Heart right ventricle (tissue), 16 donors: ENCODE measurements around the gene GJC1. TPM values are rescaled to one million over a fixed set of nuclear protein-coding genes. Genes with fewer than 3 reads are reported as not detected.

ENCODE experiments used
- ATAC-seq, 8 donors: fragments of 200-7000 bp; cut with Tn5 transposase; one replicate each; pipeline ENCODE4 v1.9.1; 2020; ENCODE audit warnings: mild to moderate bottlenecking in 8 of 8, moderate library complexity in 8 of 8, moderate number of reproducible peaks in 1 of 8
- DNase-seq, 2 donors: peaks; one replicate each; pipeline ENCODE4 v3.0.0-alpha.2; 2020
- H3K27ac ChIP-seq, 10 donors: fragments of 200-600 bp; sonication (generic) in 2 of 10; one replicate each; pipeline versions ENCODE4 v1.5.0 to v1.8.0; 2020 to 2022; ENCODE audit warnings: mild to moderate bottlenecking in 3 of 10
- H3K27me3 ChIP-seq, 7 donors: fragments of 200-600 bp; one replicate each; pipeline ENCODE4 v1.8.0; 2021 to 2022; ENCODE audit warnings: mild to moderate bottlenecking in 2 of 7
- H3K36me3 ChIP-seq, 9 donors: fragments of 200-600 bp; sonication (generic) in 1 of 9; one replicate each; pipeline versions ENCODE4 v1.5.0 to v1.8.0; 2020 to 2022; ENCODE audit warnings: mild to moderate bottlenecking in 2 of 9
- H3K4me1 ChIP-seq, 9 donors: fragments of 200-600 bp; sonication (generic) in 1 of 9; one replicate each; pipeline versions ENCODE4 v1.5.0 to v1.8.0; 2020 to 2022; ENCODE audit warnings: mild to moderate bottlenecking in 4 of 9
- H3K4me3 ChIP-seq, 10 donors: fragments of 200-600 bp; sonication (generic) in 2 of 10; one replicate each; pipeline versions ENCODE4 v1.5.0 to v1.8.0; 2020 to 2022; ENCODE audit warnings: mild to moderate bottlenecking in 7 of 10, moderate library complexity in 2 of 10
- H3K9me3 ChIP-seq, 11 donors: fragments of 200-600 bp in 10 of 11; sonication (generic) in 2 of 11; one replicate each; pipeline versions ENCODE4 v1.5.0 to v1.8.0; 2013 to 2022; ENCODE audit warnings: mild to moderate bottlenecking in 2 of 11, control low read depth in 1 of 11, moderate library complexity in 1 of 11
- WGBS, 2 donors: extraction: QIAGEN DNeasy Blood & Tissue Kit; methylation state at CpG; one replicate each; pipeline ENCODE4 v1.1.7; 2013; ENCODE audit warnings: inconsistent platforms in 1 of 2; 5-methylcytosine and 5-hydroxymethylcytosine counted together
- intact Hi-C, 10 donors: fragments of 100-400 bp; cut with DNase I; formaldehyde crosslinking; loops; one replicate each; pipeline versions ENCODE4 v1.11.1 to v1.14.2; 2022
- polyA plus RNA-seq, 2 donors: library from polyadenylated mRNA; stranded (reverse); fragments of 200-250 nt; gene quantifications; one replicate each; pipeline ENCODE4 v1.2.3, GENCODE V29; 2013
- total RNA-seq, 10 donors: library from RNA; stranded (reverse); fragmentation: NEBNext Ultra II Directional in 3 of 10; extraction: Animal tissue kit (Norgen Biotek cat#: 25700) in 3 of 10; gene quantifications; one replicate each; pipeline versions ENCODE4 v1.2.1 to v1.2.4, GENCODE V29; 2021 to 2023
- TF ChIP-seq, protein P1 (sequence below), 9 donors: fragments of 200-600 bp; sonication (generic) in 2 of 9; IDR thresholded peaks; one replicate each; pipeline versions ENCODE4 v1.5.0 to v1.8.0; 2021 to 2022; ENCODE audit warnings: antibody characterized with exemption in 9 of 9, mild to moderate bottlenecking in 5 of 9, moderate library complexity in 1 of 9
- donor health status: Arrhythmogenic right ventricular cardiomyopathy.
- donor health status: ischemic (EF 13 %, LVEDD 7.1; RV severe dilation, severe dysfunction).
- donor health status: healthy with polysubstance abuse.
- donor health status: DM: no; HTN: yes; CAD: no.
- donor health status: DM: no; HTN: no; CAD: no.
- donor health status: ischemic (EF 25% LVEDD 6.9; RV normal size, moderate dysfunction).
- donor health status: ischemic (EF 25% LVEDD 5.7; RV mildly dilated, moderate dysfunction).
- donor health status: healthy.
- donor health status: DM: yes; HTN: yes; CAD: no.
- donor health status: Ischemic cardiomyopathy.
- donor health status: ischemic (EF 35%, LVEDD 5.7; RV mildly dilated, moderate dysfunction).
- donor health status: nonischemic (EF 11% LVEDD 7.7; RV severe dilation, severe dysfunction).
- donor health status: DM: yes; HTN: yes; CAD: no.
- donor health status: PGD.
- donor health status: ischemic (EF 29% LVEDD 5.4; RV normal size, mild dysfunction).
- donor health status: nonischemic (EF 23%, LVEDD 6.1; RV moderate dilation, normal function).

The GJC1 gene
- total and polyA plus RNA-seq, 12 donors, result 10.9 to 41.5 (median 20.1) TPM

DNA sequence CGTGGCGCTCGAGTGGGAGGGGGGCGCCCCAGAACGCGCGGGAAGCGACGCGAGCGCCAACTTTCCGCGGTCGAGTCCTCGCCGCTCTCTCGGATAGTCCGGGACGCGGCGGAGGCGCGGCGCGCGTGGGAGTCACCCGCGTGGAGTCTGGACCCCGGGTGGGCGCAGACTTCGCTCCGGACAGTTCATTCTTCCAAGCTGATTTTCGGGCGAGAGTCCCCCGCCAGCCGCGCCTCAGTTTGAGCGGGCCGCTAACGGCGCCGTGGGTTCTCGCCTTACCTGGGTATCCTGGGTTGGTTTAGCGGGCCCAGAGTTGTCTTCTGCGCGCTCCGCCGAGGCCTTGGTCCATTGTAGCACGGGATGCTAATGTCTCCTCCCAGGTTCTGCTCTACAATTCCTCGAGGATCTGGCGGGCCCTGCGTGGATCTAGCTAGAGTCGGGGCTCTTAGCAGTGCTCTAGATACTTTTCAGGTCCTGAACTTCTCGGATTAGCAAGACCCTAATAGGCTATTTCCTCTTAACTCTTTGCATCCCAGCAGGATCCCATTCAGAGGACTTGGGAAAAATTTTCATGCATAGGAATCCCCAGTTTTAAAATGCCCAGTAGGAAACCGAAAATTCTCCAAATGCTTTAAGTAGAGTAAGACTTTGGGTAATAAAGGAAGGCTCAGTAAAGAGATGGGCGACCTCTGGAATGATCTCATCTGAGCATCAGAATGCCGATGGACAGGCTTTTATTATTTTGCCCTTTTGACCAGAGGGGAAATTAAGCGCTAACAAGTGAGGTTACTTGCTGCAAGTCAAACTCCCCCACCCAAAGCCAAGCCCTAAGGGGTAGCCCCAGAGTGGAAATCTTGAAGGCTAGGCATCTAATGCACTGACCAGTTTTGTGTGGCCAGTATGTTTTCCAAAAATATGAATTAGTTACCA lies 537 bp upstream of the GJC1 start:
- Histone ChIP-seq H3K27ac (peak overlapping the region; percentile 84 to 94 (median 90)), H3K27me3 (peaks cover 0 to 76% (median 15%) of the 10 kb centered on the region in 7 donors)

DNA sequence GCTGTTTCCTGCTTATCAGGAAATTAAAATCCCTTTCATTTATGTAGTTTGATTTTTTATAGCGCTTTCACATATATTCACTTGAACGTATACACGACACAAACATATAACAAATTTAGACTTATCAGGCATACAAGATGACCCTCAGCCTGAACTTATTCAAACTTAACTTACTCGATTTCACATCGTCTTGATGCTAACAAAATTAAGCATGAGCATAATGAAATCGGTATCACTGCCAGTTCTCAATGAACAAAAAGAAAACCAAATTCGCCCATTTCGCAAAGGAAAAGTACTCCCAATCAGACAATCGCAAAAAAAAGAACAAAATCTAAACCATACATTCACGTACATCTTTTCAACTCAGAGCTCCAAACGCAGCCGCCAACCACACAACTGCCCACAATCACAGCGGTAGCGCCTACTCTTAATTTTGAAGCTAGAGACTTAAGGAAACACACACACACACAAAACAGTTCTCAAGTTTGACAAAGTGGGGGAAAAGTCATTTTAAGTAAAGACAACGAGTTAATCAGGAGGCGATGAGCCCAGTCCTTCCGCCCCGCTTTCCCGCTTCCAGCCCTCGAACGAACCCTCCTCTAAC lies 1.1 kb downstream of the GJC1 start:
- peak in 2 of 8 donors; percentile 5 to 6 for ATAC-seq
- TF ChIP-seq, protein P1, sequence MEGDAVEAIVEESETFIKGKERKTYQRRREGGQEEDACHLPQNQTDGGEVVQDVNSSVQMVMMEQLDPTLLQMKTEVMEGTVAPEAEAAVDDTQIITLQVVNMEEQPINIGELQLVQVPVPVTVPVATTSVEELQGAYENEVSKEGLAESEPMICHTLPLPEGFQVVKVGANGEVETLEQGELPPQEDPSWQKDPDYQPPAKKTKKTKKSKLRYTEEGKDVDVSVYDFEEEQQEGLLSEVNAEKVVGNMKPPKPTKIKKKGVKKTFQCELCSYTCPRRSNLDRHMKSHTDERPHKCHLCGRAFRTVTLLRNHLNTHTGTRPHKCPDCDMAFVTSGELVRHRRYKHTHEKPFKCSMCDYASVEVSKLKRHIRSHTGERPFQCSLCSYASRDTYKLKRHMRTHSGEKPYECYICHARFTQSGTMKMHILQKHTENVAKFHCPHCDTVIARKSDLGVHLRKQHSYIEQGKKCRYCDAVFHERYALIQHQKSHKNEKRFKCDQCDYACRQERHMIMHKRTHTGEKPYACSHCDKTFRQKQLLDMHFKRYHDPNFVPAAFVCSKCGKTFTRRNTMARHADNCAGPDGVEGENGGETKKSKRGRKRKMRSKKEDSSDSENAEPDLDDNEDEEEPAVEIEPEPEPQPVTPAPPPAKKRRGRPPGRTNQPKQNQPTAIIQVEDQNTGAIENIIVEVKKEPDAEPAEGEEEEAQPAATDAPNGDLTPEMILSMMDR (IDR thresholded peaks at IDR 0.05), result no peak
- Histone ChIP-seq H3K27ac (peak overlapping the region; percentile 84 to 94 (median 90)), H3K27me3 (peaks cover 0 to 83% (median 15%) of the 10 kb centered on the region in 7 donors), H3K4me3 (peak overlapping the region; percentile 46 to 86 (median 75)), H3K36me3 (no peaks in the 10 kb centered on the region), H3K9me3 (no peaks in the 10 kb centered on the region), H3K4me1 (peaks cover 0 to 31% (median 17%) of the 10 kb centered on the region in 9 donors)
- WGBS, 2 donors, result 1% methylated on average over 21 of the region's 21 CpGs
- DNase-seq, result no peak
- intact Hi-C loops, result loop anchor here in 2 of 10 donors (2.0 to 5.0 kb wide), 2 partner anchors 42 to 48 kb away; no protein-coding TSS in a partner anchor

More for the DNA sequence above, 537 bp upstream of the GJC1 start:
- no peaks in the 10 kb centered on the region for H3K36me3 ChIP-seq
- H3K9me3 ChIP-seq, result no peaks in the 10 kb centered on the region
- WGBS, 2 donors, result 4 to 5% methylated on average over 58 of the region's 58 CpGs
- peak in 6 of 8 donors; percentile 40 to 66 (median 49) for ATAC-seq
- H3K4me1 ChIP-seq, result peaks cover 0 to 31% (median 17%) of the 10 kb centered on the region in 9 donors
- TF ChIP-seq, protein P1 (IDR thresholded peaks at IDR 0.05), result no peak
- intact Hi-C loops, result loop anchor here in 6 of 10 donors (2.0 to 5.0 kb wide), 3 partner anchors 48 to 53 kb away; no protein-coding TSS in a partner anchor
- peak overlapping the region; percentile 15 to 86 (median 75) for H3K4me3 ChIP-seq
- DNase-seq, result peak in 1 of 2 donors; percentile 32

DNA sequence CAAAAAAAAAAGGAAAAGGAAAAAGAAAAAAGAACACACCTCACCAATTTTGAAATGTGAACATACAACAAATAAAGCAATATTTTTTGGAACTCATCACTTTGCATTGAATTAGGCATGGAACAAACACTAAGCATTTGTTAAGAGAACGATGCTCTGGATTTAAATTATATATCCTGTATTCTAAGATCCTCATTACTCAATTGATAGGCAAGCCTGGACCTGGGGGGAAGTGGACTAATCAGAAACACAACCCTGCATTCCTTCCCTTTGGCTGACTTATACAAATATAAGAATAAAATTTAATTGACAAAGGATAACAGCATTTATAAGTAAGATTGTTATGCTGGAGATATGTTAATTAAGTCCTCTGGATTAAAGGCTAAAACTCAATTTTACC lies 2.2 kb downstream of the GJC1 start:
- Histone ChIP-seq H3K4me1 (peaks cover 0 to 37% (median 17%) of the 10 kb centered on the region in 9 donors), H3K36me3 (no peaks in the 10 kb centered on the region), H3K4me3 (peak overlapping the region in 7 of 10 donors; percentile 70 to 86 (median 81)), H3K27ac (peak overlapping the region in 4 of 10 donors; percentile 26 to 94 (median 92)), H3K27me3 (peaks cover 0 to 80% (median 15%) of the 10 kb centered on the region in 7 donors), H3K9me3 (no peaks in the 10 kb centered on the region)
- DNase-seq (no peak), ATAC-seq (no peak)
- intact Hi-C loops, result loop anchor here in 2 of 10 donors (2.0 to 5.0 kb wide), 2 partner anchors 41 to 47 kb away; no protein-coding TSS in a partner anchor
- 52 to 53% methylated on average over 1 of the region's 1 CpG for WGBS, 2 donors
- TF ChIP-seq, protein P1 (IDR thresholded peaks at IDR 0.05), result no peak
